H1 (cell line): ENCODE data around the gene CD58. TPM values are rescaled to one million over a fixed set of nuclear protein-coding genes. Genes with fewer than 3 reads are reported as not detected.

Source experiments
- CTCF ChIA-PET: fragments of 300-600 bp; sonication (Branson Sonifier 250); formaldehyde crosslinking; loops from one replicate; lab custom pipeline; 2021; ENCODE audit not compliant: partially characterized antibody; lab: Charles Lee
- POLR2A ChIA-PET: fragments of 300-600 bp; sonication (Branson Sonifier 250); formaldehyde crosslinking; loops from one replicate; lab custom pipeline; 2021; ENCODE audit warnings: inconsistent platforms; ENCODE audit not compliant: partially characterized antibody; lab: Charles Lee
- DNase-seq, 2 experiments: peaks; one replicate each; pipeline versions ENCODE4 v3.0.0 to v3.0.0-alpha.2; 2010 to 2022; ENCODE audit warnings: low spot score in 2 of 2, low read depth in 1 of 2, mixed read lengths in 1 of 2
- FAIRE-seq: peaks from 2 replicates; lab custom pipeline; 2011; peaks lifted over from hg19 to GRCh38; lab: Jason Lieb, UNC
- H2AFZ ChIP-seq: 2 replicates; pipeline ENCODE4 v1.8.1; 2012; ENCODE audit warnings: low read length, inconsistent platforms
- H2AK5ac ChIP-seq: 2 replicates; pipeline ENCODE4 v1.6.1; 2013; ENCODE audit warnings: low read depth, low read length
- H2BK120ac ChIP-seq: replicated peaks from 2 replicates; pipeline ENCODE3; 2013; ENCODE audit warnings: low read depth, low read length, inconsistent platforms
- H2BK12ac ChIP-seq: 2 replicates; pipeline ENCODE4 v1.6.1; 2013; ENCODE audit warnings: low read depth, low read length
- H2BK15ac ChIP-seq: 2 replicates; pipeline ENCODE4 v1.6.1; 2013; ENCODE audit warnings: low read length
- H2BK20ac ChIP-seq: 2 replicates; pipeline ENCODE4 v1.6.1; 2013; ENCODE audit warnings: low read length
- H2BK5ac ChIP-seq: 2 replicates; pipeline ENCODE4 v1.6.1; 2013; ENCODE audit warnings: low read depth, low read length
- H3K14ac ChIP-seq: 2 replicates; pipeline ENCODE4 v1.6.1; 2013; ENCODE audit warnings: inconsistent platforms; ENCODE audit not compliant: insufficient read length
- H3K18ac ChIP-seq: 2 replicates; pipeline ENCODE4 v1.6.1; 2013; ENCODE audit warnings: low read length; ENCODE audit errors: extremely low read depth
- H3K23ac ChIP-seq: 2 replicates; pipeline ENCODE4 v1.6.1; 2013; ENCODE audit warnings: inconsistent platforms; ENCODE audit not compliant: insufficient read length
- H3K23me2 ChIP-seq: 2 replicates; pipeline ENCODE4 v1.6.1; 2013; ENCODE audit warnings: low read depth, low read length
- H3K27ac ChIP-seq: 2 replicates; pipeline ENCODE4 v1.6.1; 2011; ENCODE audit warnings: low read depth, low read length, inconsistent platforms
- H3K27me3 ChIP-seq, 4 experiments: replicated peaks in 1 of 4; 1 replicate in 1 of 4; 2 replicates in 3 of 4; pipeline versions ENCODE4 v1.6.1 to v1.8.1; 2011 to 2013; ENCODE audit warnings: low read length in 3 of 4, mild to moderate bottlenecking in 3 of 4, inconsistent platforms in 2 of 4, mixed read lengths in 2 of 4, moderate library complexity in 1 of 4; ENCODE audit not compliant: control insufficient read depth in 3 of 4, insufficient read depth in 3 of 4; ENCODE audit errors: extremely low read depth in 1 of 4
- H3K36me3 ChIP-seq, 4 experiments: 2 replicates each; pipeline versions ENCODE4 v1.6.1 to v1.8.1; 2011 to 2013; ENCODE audit warnings: mild to moderate bottlenecking in 4 of 4, low read length in 3 of 4, moderate library complexity in 2 of 4, control low read depth in 1 of 4, inconsistent platforms in 1 of 4; ENCODE audit not compliant: insufficient read depth in 4 of 4, control insufficient read depth in 2 of 4
- H3K4ac ChIP-seq: replicated peaks from 2 replicates; pipeline ENCODE3; 2013; ENCODE audit warnings: low read length, low read depth, mixed read lengths, inconsistent platforms; ENCODE audit not compliant: insufficient read length
- H3K4me1 ChIP-seq, 4 experiments: replicated peaks in 1 of 4; 1 replicate in 1 of 4; 2 replicates in 3 of 4; pipeline versions ENCODE4 v1.6.1 to v1.8.1; 2011 to 2013; ENCODE audit warnings: low read length in 3 of 4, inconsistent platforms in 2 of 4, mixed read lengths in 1 of 4; ENCODE audit not compliant: insufficient read depth in 4 of 4, control insufficient read depth in 3 of 4
- H3K4me2 ChIP-seq, 2 experiments: 2 replicates each; pipeline versions ENCODE4 v1.6.1 to v1.8.1; 2011 to 2013; ENCODE audit warnings: low read depth in 2 of 2, low read length in 2 of 2, control low read depth in 1 of 2, inconsistent platforms in 1 of 2, mild to moderate bottlenecking in 1 of 2; ENCODE audit not compliant: insufficient read depth in 1 of 2
- H3K4me3 ChIP-seq, 4 experiments: fragments of 200-600, 300-600 bp in 1 of 4; sonication (generic), shearing (Covaris generic), sonication (Bioruptor Twin) in 1 of 4; 2 replicates each; pipeline versions ENCODE4 v1.5.1 to v1.8.1; 2011 to 2016; ENCODE audit warnings: low read length in 4 of 4, low read depth in 3 of 4, control low read depth in 2 of 4, inconsistent platforms in 2 of 4, mild to moderate bottlenecking in 2 of 4, mixed read lengths in 1 of 4, moderate library complexity in 1 of 4; ENCODE audit not compliant: insufficient read depth in 2 of 4; ENCODE audit errors: extremely low read depth in 1 of 4
- H3K56ac ChIP-seq: replicated peaks from 2 replicates; pipeline ENCODE3; 2013; ENCODE audit warnings: low read depth, mild to moderate bottlenecking, mixed read lengths, low read length, inconsistent platforms; ENCODE audit not compliant: insufficient read length
- H3K79me1 ChIP-seq: 2 replicates; pipeline ENCODE4 v1.6.1; 2013; ENCODE audit warnings: low read depth, low read length, control low read depth
- H3K79me2 ChIP-seq, 2 experiments: 2 replicates each; pipeline versions ENCODE4 v1.6.1 to v1.8.1; 2012 to 2013; ENCODE audit warnings: low read length in 2 of 2, mild to moderate bottlenecking in 2 of 2, inconsistent platforms in 1 of 2; ENCODE audit not compliant: insufficient read depth in 2 of 2, control insufficient read depth in 1 of 2
- H3K9ac ChIP-seq, 4 experiments: replicated peaks in 1 of 4; 1 replicate in 1 of 4; 2 replicates in 3 of 4; pipeline versions ENCODE4 v1.6.1 to v1.8.1; 2011 to 2013; ENCODE audit warnings: low read depth in 3 of 4, low read length in 3 of 4, control low read depth in 2 of 4, mild to moderate bottlenecking in 2 of 4, moderate library complexity in 2 of 4, inconsistent platforms in 1 of 4; ENCODE audit errors: extremely low read depth in 1 of 4
- H3K9me3 ChIP-seq, 2 experiments: 2 replicates each; pipeline versions ENCODE4 v1.6.1 to v1.8.1; 2012 to 2013; ENCODE audit warnings: mild to moderate bottlenecking in 2 of 2, moderate library complexity in 2 of 2, control low read depth in 1 of 2, inconsistent platforms in 1 of 2, low read depth in 1 of 2, low read length in 1 of 2, mixed read lengths in 1 of 2; ENCODE audit not compliant: insufficient read depth in 2 of 2
- H4K20me1 ChIP-seq, 2 experiments: replicated peaks in 1 of 2; 2 replicates each; pipeline versions ENCODE3 to v1.8.1; 2011 to 2013; ENCODE audit warnings: inconsistent platforms in 2 of 2, low read length in 2 of 2, mild to moderate bottlenecking in 1 of 2; ENCODE audit not compliant: insufficient read depth in 2 of 2, control insufficient read depth in 1 of 2
- H4K5ac ChIP-seq: 2 replicates; pipeline ENCODE4 v1.6.1; 2013; ENCODE audit warnings: low read length, low read depth, mixed read lengths, inconsistent platforms; ENCODE audit not compliant: insufficient read length
- H4K8ac ChIP-seq: 2 replicates; pipeline ENCODE4 v1.8.0; 2013; ENCODE audit warnings: mild to moderate bottlenecking, moderate library complexity, low read length, inconsistent platforms; ENCODE audit not compliant: insufficient read depth; ENCODE audit errors: extremely low read depth
- H4K91ac ChIP-seq: replicated peaks from 2 replicates; pipeline ENCODE3; 2013; ENCODE audit warnings: low read length, mixed read lengths, inconsistent platforms; ENCODE audit not compliant: insufficient read length
- ATF3 ChIP-seq: IDR thresholded peaks from 2 replicates; pipeline ENCODE4 v1.6.1; 2011; ENCODE audit warnings: low read depth, mild to moderate bottlenecking, low read length; ENCODE audit not compliant: insufficient read depth
- CBX5 ChIP-seq: fragments of 300-800, 300-1000 bp; sonication (generic); IDR thresholded peaks from 2 replicates; pipeline ENCODE4 v1.7.1; 2016; ENCODE audit warnings: antibody characterized with exemption, low read length, low read depth
- CEBPB ChIP-seq: IDR thresholded peaks from 2 replicates; pipeline ENCODE4 v1.6.1; 2012; ENCODE audit warnings: low read depth, low read length
- CHD1 ChIP-seq: IDR thresholded peaks from 2 replicates; pipeline ENCODE4 v1.6.1; 2012; ENCODE audit warnings: low read depth, low read length, improper control_type of control experiment
- CTBP2 ChIP-seq: IDR thresholded peaks from 2 replicates; pipeline ENCODE4 v1.7.0; 2011; ENCODE audit warnings: borderline replicate concordance, mild to moderate bottlenecking, moderate library complexity, mixed read lengths, low read length; ENCODE audit not compliant: insufficient read depth, insufficient read length
- E2F6 ChIP-seq: IDR thresholded peaks from 2 replicates; pipeline ENCODE4 v1.6.1; 2012; ENCODE audit warnings: inconsistent platforms
- JUN ChIP-seq: IDR thresholded peaks from 2 replicates; pipeline ENCODE4 v1.6.1; 2011; ENCODE audit warnings: low read depth, mild to moderate bottlenecking, improper control_type of control experiment, low read length
- POU5F1 ChIP-seq: IDR thresholded peaks from 2 replicates; pipeline ENCODE4 v1.6.1; 2011; ENCODE audit warnings: low read depth, mild to moderate bottlenecking, low read length, moderate library complexity
- RFX5 ChIP-seq: IDR thresholded peaks from 2 replicates; pipeline ENCODE4 v1.6.1; 2011; ENCODE audit warnings: low read depth, low read length, improper control_type of control experiment, borderline replicate concordance
- RNF2 ChIP-seq: fragments of 200-900, 300-1000 bp; sonication (generic); IDR thresholded peaks from 2 replicates; pipeline ENCODE4 v1.7.1; 2016; ENCODE audit warnings: borderline replicate concordance, low read depth, mild to moderate bottlenecking, antibody characterized with exemption, low read length; ENCODE audit not compliant: poor library complexity, severe bottlenecking; ENCODE audit errors: missing control alignments
- SIX5 ChIP-seq: IDR thresholded peaks from 2 replicates; pipeline ENCODE4 v1.6.1; 2011; ENCODE audit warnings: mild to moderate bottlenecking, low read depth, low read length
- TCF12 ChIP-seq: IDR thresholded peaks from 2 replicates; pipeline ENCODE4 v1.6.1; 2011; ENCODE audit warnings: low read depth, mild to moderate bottlenecking, low read length
- TEAD4 ChIP-seq: IDR thresholded peaks from 2 replicates; pipeline ENCODE4 v1.6.1; 2012; ENCODE audit warnings: low read depth, low read length, inconsistent platforms, mixed read lengths
- YY1 ChIP-seq: IDR thresholded peaks from 2 replicates; pipeline ENCODE4 v1.6.1; 2011; ENCODE audit warnings: low read depth, mild to moderate bottlenecking, low read length
- WGBS, 2 experiments: shearing (Covaris generic) in 1 of 2; methylation state at CpG; one replicate each; pipeline versions ENCODE4 v1.1.6 to v1.1.7; 2013 to 2015; ENCODE audit warnings: low lambda C conversion rate in 2 of 2, mixed read lengths in 2 of 2, inconsistent platforms in 1 of 2, low coverage in 1 of 2, missing lambda C conversion rate in 1 of 2; ENCODE audit not compliant: insufficient replicate concordance in 2 of 2, insufficient coverage in 1 of 2, insufficient read length in 1 of 2; ENCODE audit errors: extremely low coverage in 1 of 2, missing lambda C conversion rate in 1 of 2; 5-methylcytosine and 5-hydroxymethylcytosine counted together
- polyA plus RNA-seq, 7 experiments: library from polyadenylated mRNA; depleted of rRNA in 3 of 7; stranded (reverse) in 5 of 7; unstranded in 2 of 7; fragments of >200 nt in 5 of 7; fragments of 200-250 nt in 2 of 7; gene quantifications; 1 replicate in 5 of 7; 2 replicates in 1 of 7; 4 replicates in 1 of 7; pipeline versions ENCODE4 v1.2.1 to v1.2.3, GENCODE V29; 2011 to 2013; ENCODE audit warnings: missing spikeins in 2 of 7, mixed read lengths in 2 of 7
- total RNA-seq: library from RNA; stranded (reverse); fragmentation: NEBNext Ultra II Directional; extraction: Animal tissue kit (Norgen Biotek cat#: 25700); gene quantifications from 2 replicates; pipeline ENCODE4 v1.2.1, GENCODE V29; 2021

The CD58 gene
- total and polyA plus RNA-seq, 2 of the 8 experiments (the other 6 are each of a cell fraction or from before 2014, with no cell fraction given): 5.3 to 5.5 TPM

GRCh38 chr1:116496898-116497297 lies 73.9 kb downstream of the CD58 start:
- Histone ChIP-seq H3K9me3 (no peaks in the 10 kb centered on the region), H2BK15ac (no peak overlapping the region), H3K9ac (no peak overlapping the region), H3K36me3 (no peaks in the 10 kb centered on the region), H3K27ac (no peak overlapping the region), H2BK20ac (no peak overlapping the region), H4K8ac (no peak overlapping the region), H3K79me2 (no peaks in the 10 kb centered on the region), H3K4me3 (no peak overlapping the region), H3K4me2 (no peak overlapping the region), H3K23me2 (no peaks in the 10 kb centered on the region), H3K27me3 (no peaks in the 10 kb centered on the region), H2AFZ (no peak overlapping the region), H3K18ac (no peak overlapping the region), H3K4me1 (no peaks in the 10 kb centered on the region; a peak in 1 of 7 replicates), H4K5ac (no peak overlapping the region), H2AK5ac (no peak overlapping the region), H3K56ac (no peak overlapping the region), H3K4ac (no peak overlapping the region), H2BK5ac (no peak overlapping the region), H2BK12ac (no peak overlapping the region), H2BK120ac (no peak overlapping the region), H3K23ac (no peak overlapping the region), H3K79me1 (no peaks in the 10 kb centered on the region), H3K14ac (no peak overlapping the region), H4K20me1 (no peaks in the 10 kb centered on the region), H4K91ac (no peak overlapping the region)
- FAIRE-seq (no peak), DNase-seq (no peak)
- ChIA-PET POLR2A (no interaction called here), CTCF (interaction anchor here (1.5 to 7.2 kb wide), 2 partner anchors 11 to 358 kb away, joined by 10 to 116 read pairs; no protein-coding TSS in a partner anchor)
- 95% methylated on average over 2 of the region's 2 CpGs; no CpG with 5 or more reads in 1 of the 2 experiments for WGBS, 2 experiments
- TF ChIP-seq ATF3: no peak
- TF ChIP-seq POU5F1: no peak
- TF ChIP-seq RFX5: no peak
- TF ChIP-seq YY1: no peak
- no peak for TF ChIP-seq CEBPB
- TF ChIP-seq RNF2: no peak
- TF ChIP-seq E2F6: no peak
- no peak for TF ChIP-seq CHD1
- no peak for TF ChIP-seq JUN
- TF ChIP-seq CBX5: no peak
- TF ChIP-seq SIX5: no peak
- no peak for TF ChIP-seq TCF12
- no peak for TF ChIP-seq CTBP2
- TF ChIP-seq TEAD4: no peak
